ENCODE data around the gene FAM83E. TPM values are rescaled to one million over a fixed set of nuclear protein-coding genes. Genes with fewer than 3 reads are reported as not detected.

The FAM83E gene
- polyA plus RNA-seq, 2 of the 4 experiments (the other 2 are of a cell fraction): 0.16 to 0.41 TPM

DNA sequence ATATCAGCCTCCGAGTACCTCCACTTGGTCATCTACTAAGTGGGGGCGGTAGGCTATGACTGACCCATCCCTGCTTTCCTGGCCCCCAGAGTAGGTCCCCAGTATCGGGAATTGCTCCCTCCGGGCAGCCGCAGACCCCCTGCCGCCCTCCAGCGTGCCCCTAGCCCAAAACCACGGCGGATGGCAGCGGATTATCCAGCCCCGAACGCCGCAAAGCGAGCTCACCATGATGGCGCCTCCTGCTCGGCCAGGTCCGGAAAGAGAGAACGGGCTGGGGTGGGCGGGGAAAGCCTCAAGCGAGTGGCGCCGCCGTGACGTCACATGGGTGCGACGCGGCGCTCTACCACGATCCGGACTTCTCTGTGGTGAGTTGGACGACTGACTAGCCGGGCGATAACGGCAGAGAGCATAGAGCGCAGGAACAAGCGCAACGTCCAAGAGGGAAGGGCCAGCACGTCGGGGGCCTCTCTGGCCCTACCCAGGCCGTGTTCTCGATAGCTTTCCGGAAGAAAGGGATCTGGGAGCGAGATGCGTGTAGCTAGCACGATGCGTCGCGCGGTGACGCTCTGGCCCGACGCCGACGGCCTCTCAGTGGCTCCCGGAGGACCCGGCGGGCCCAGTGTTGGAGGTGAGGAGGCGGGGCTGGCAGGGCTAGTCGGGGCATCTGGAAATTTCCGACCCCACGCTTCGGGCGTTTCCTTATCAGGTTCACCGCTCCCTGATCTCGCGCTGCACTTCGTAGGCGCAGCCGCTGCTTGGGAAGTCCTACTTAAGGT is 4.2 kb upstream of the FAM83E start, which contains the start of the genes RPL18 and SPHK2:
Gene RPL18, minus strand, starts transcription at position 263 of the 776 bp plus-strand sequence. Its CDS starts 35 bp downstream, at position 228.
Gene SPHK2, plus strand, starts transcription at position 591 of the 776 bp plus-strand sequence. CDS start 1,009 bp downstream, outside the sequence.
- peak; percentile 95 for FAIRE-seq
- H3K4me1 ChIP-seq: peaks cover 50% of the 10 kb centered on the region
- POLR2A ChIA-PET: interaction anchor here (0.5 to 3.6 kb wide), 35 partner anchors 9 to 1229 kb away, joined by 3 to 70 read pairs (median 5); partner anchors contain the start of genes CA11, DBP, IZUMO1 and KDELR1
- H3K4me3 ChIP-seq: peak within 1 kb of the TSS; percentile 68
- peak; percentile 79 to 89 for ATAC-seq
- WGBS (ENCODE audit: missing lambda C conversion rate): 1% methylated on average over 44 of the region's 69 CpGs
- H3K27ac ChIP-seq: peak within 1 kb of the TSS; percentile 89 to 90
- DNase-seq (ENCODE audit: low read depth in 1 of 2, low spot score in 1 of 2): peak; percentile 99 to 100
- CTCF ChIA-PET: interaction anchor here (0.6 to 5.4 kb wide), 6 partner anchors 9 to 508 kb away, joined by 3 to 55 read pairs (median 6); partner anchors contain the start of genes CA11 and SPACA4
- no peaks in the 10 kb centered on the region for H3K9me3 ChIP-seq
- peak within 1 kb of the TSS; percentile 92 for H3K4me2 ChIP-seq
- TF ChIP-seq CHD4 (IDR thresholded peaks at IDR 0.05; ENCODE audit: borderline replicate concordance): no peak
- TF ChIP-seq BHLHE40 (IDR thresholded peaks at IDR 0.05; ENCODE audit: low read depth, low read length): no peak
- no peak for TF ChIP-seq HEYL (CRISPR knock-in tag; IDR thresholded peaks at IDR 0.05)
- TF ChIP-seq RNF2 (IDR thresholded peaks at IDR 0.05; ENCODE audit: borderline replicate concordance, low read depth): no peak
- peak; percentile 98 for TF ChIP-seq POLR2A (IDR thresholded peaks at IDR 0.05; ENCODE audit: low read length)
- TF ChIP-seq, protein P1, sequence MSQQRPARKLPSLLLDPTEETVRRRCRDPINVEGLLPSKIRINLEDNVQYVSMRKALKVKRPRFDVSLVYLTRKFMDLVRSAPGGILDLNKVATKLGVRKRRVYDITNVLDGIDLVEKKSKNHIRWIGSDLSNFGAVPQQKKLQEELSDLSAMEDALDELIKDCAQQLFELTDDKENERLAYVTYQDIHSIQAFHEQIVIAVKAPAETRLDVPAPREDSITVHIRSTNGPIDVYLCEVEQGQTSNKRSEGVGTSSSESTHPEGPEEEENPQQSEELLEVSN (IDR thresholded peaks at IDR 0.05; ENCODE audit: borderline replicate concordance, low read depth): no peak
- TF ChIP-seq EP300 (IDR thresholded peaks at IDR 0.05): peak in 1 of 2 experiments; percentile 34; a peak in 2 of 5 replicates
- TF ChIP-seq CHD2 (IDR thresholded peaks at IDR 0.05; ENCODE audit: low read length, partially characterized antibody): no peak
- TF ChIP-seq ZFP36 (IDR thresholded peaks at IDR 0.05; ENCODE audit: borderline replicate concordance, partially characterized antibody): no peak
- TF ChIP-seq JUNB (IDR thresholded peaks at IDR 0.05): no peak
- 0 out of 2 replicates have a peak, but pooled peaks have one; percentile 30 for TF ChIP-seq KDM5A (IDR thresholded peaks at IDR 0.05)
- TF ChIP-seq NR3C1 (IDR thresholded peaks at IDR 0.05): no peak
- 0 out of 2 replicates have a peak, but pooled peaks have one; percentile 68 for TF ChIP-seq RCOR1 (IDR thresholded peaks at IDR 0.05; ENCODE audit: low read depth, low read length)
- TF ChIP-seq JUN (IDR thresholded peaks at IDR 0.05): peak; percentile 61 to 100
- TF ChIP-seq REST (IDR thresholded peaks at IDR 0.05): no peak; the same call in 1 of the 2 replicates
- TF ChIP-seq KDM1A (IDR thresholded peaks at IDR 0.05; ENCODE audit: low read depth): no peak
- no peak for TF ChIP-seq ESRRA (IDR thresholded peaks at IDR 0.05; ENCODE audit: borderline replicate concordance, low read length)
- peak; percentile 28; the same call in 1 of the 2 replicates for TF ChIP-seq MAZ (IDR thresholded peaks at IDR 0.05; ENCODE audit: borderline replicate concordance, low read depth, low read length)
- no peak for TF ChIP-seq HOXB13 (CRISPR knock-in tag; IDR thresholded peaks at IDR 0.05; ENCODE audit: low read depth)
- no peak for TF ChIP-seq CTCF (IDR thresholded peaks at IDR 0.05)
- no peak for TF ChIP-seq CBX2 (IDR thresholded peaks at IDR 0.05; ENCODE audit: borderline replicate concordance, low read depth)
- no peak for TF ChIP-seq CBX8 (IDR thresholded peaks at IDR 0.05)
- no peak for TF ChIP-seq HOXB5 (CRISPR knock-in tag; IDR thresholded peaks at IDR 0.05)
- TF ChIP-seq TP53 (CRISPR knock-in tag; IDR thresholded peaks at IDR 0.05): no peak
- no peak for TF ChIP-seq NFE2L2 (conservative IDR thresholded peaks at IDR 0.05; ENCODE audit: low read length)
- no peak for TF ChIP-seq FOSB (CRISPR knock-in tag; IDR thresholded peaks at IDR 0.05)
- no peak for TF ChIP-seq ZNF302 (CRISPR knock-in tag; IDR thresholded peaks at IDR 0.05)
- TF ChIP-seq CEBPB (IDR thresholded peaks at IDR 0.05): no peak
- TF ChIP-seq ATOH8 (CRISPR knock-in tag; IDR thresholded peaks at IDR 0.05; ENCODE audit: low read depth): no peak
- 0 out of 2 replicates have a peak, but pooled peaks have one; percentile 13 for TF ChIP-seq FOSL2 (IDR thresholded peaks at IDR 0.05)
- peak; percentile 62 for TF ChIP-seq FOSL2 (CRISPR knock-in tag; IDR thresholded peaks at IDR 0.05)
- TF ChIP-seq EHF (CRISPR knock-in tag; IDR thresholded peaks at IDR 0.05): no peak
- TF ChIP-seq EHMT2 (IDR thresholded peaks at IDR 0.05; ENCODE audit: low read depth): no peak
- TF ChIP-seq RFX5 (IDR thresholded peaks at IDR 0.05): peak; percentile 76
- TF ChIP-seq MAFK (IDR thresholded peaks at IDR 0.05; ENCODE audit: partially characterized antibody): no peak
- TF ChIP-seq ZSCAN20 (CRISPR knock-in tag; IDR thresholded peaks at IDR 0.05): no peak
